Sigmoid colon (tissue), 7 donors: ENCODE measurements around the gene WASF3. TPM values are rescaled to one million over a fixed set of nuclear protein-coding genes. Genes with fewer than 3 reads are reported as not detected.

Experiments used
- DNase-seq: peaks from one replicate; pipeline ENCODE4 v3.0.0-alpha.2; 2019
- H3K27ac ChIP-seq, 4 donors: fragments of 200-600 bp; sonication (generic); one replicate each; pipeline ENCODE4 v1.5.1; 2016 to 2019; ENCODE audit warnings: mild to moderate bottlenecking in 1 of 4
- H3K27me3 ChIP-seq, 3 donors: fragments of 200-600 bp; sonication (generic); one replicate each; pipeline ENCODE4 v1.5.1; 2019; ENCODE audit warnings: mild to moderate bottlenecking in 1 of 3
- H3K36me3 ChIP-seq, 4 donors: fragments of 200-600 bp; sonication (generic); one replicate each; pipeline ENCODE4 v1.5.1; 2016 to 2019
- H3K4me1 ChIP-seq, 4 donors: fragments of 200-600 bp; sonication (generic); one replicate each; pipeline ENCODE4 v1.5.1; 2017 to 2019
- H3K4me3 ChIP-seq, 4 donors: fragments of 200-600 bp; sonication (generic); one replicate each; pipeline ENCODE4 v1.5.1; 2017 to 2019; ENCODE audit warnings: mild to moderate bottlenecking in 2 of 4, moderate library complexity in 1 of 4
- H3K9me3 ChIP-seq, 4 donors: fragments of 200-600 bp in 3 of 4; sonication (generic) in 3 of 4; one replicate each; pipeline versions ENCODE4 v1.5.1 to v1.6.1; 2013 to 2019
- EP300 ChIP-seq, 4 donors: sonication (generic); formaldehyde crosslinking; IDR thresholded peaks; one replicate each; pipeline ENCODE4 v1.6.1; 2017; ENCODE audit warnings: antibody characterized with exemption in 4 of 4
- POLR2A ChIP-seq, 2 donors: fragments of 450-650 bp; IDR thresholded peaks; one replicate each; pipeline ENCODE4 v1.6.1; 2016; ENCODE audit warnings: antibody characterized with exemption in 2 of 2, mild to moderate bottlenecking in 2 of 2, moderate library complexity in 2 of 2
- POLR2AphosphoS5 ChIP-seq, 4 donors: sonication (generic); formaldehyde crosslinking; IDR thresholded peaks; one replicate each; pipeline ENCODE4 v1.6.1; 2017; ENCODE audit warnings: antibody characterized with exemption in 4 of 4
- WGBS, 2 donors: extraction: QIAGEN DNeasy Blood & Tissue Kit; methylation state at CpG; one replicate each; pipeline ENCODE4 v1.1.7; 2013; 5-methylcytosine and 5-hydroxymethylcytosine counted together
- intact Hi-C: fragments of 100-400 bp; cut with DNase I; formaldehyde crosslinking; loops from one replicate; pipeline ENCODE4 v1.15.1; 2023
- polyA plus RNA-seq, 3 donors: library from polyadenylated mRNA; stranded (reverse); fragments of 200-250 nt; gene quantifications; one replicate each; pipeline ENCODE4 v1.2.3, GENCODE V29; 2013
- total RNA-seq, 4 donors: library from RNA; depleted of rRNA; stranded (reverse); fragments of >200 nt; gene quantifications; one replicate each; pipeline ENCODE4 v1.1.0, GENCODE V29; 2016
- TF ChIP-seq, protein P1 (sequence below), 4 experiments: fragments of 450-650 bp in 3 of 4; fragments of 200-600 bp in 1 of 4; IDR thresholded peaks; one replicate each; pipeline ENCODE4 v1.5.1; 2016 to 2019; ENCODE audit warnings: antibody characterized with exemption in 4 of 4, mild to moderate bottlenecking in 3 of 4, moderate library complexity in 2 of 4
- donor health status: healthy with polysubstance abuse.
- donor health status: Bipolar disorder and iron deficiency.
- donor health status: healthy.

WASF3 gene
- total and polyA plus RNA-seq, 7 donors = 0.92 to 17.1 (median 12.4) TPM

- Histone ChIP-seq H3K27me3 (no peaks in the 10 kb centered on the region), H3K4me3 (no peak overlapping the region), H3K9me3 (no peaks in the 10 kb centered on the region), H3K36me3 (no peaks in the 10 kb centered on the region), H3K27ac (no peak overlapping the region), H3K4me1 (no peaks in the 10 kb centered on the region)
- intact Hi-C loops = no loop called here
- 57 to 58% methylated on average over 4 of the region's 4 CpGs for WGBS, 2 donors
- no peak for DNase-seq
- TF ChIP-seq POLR2A (IDR thresholded peaks at IDR 0.05) = no peak
- TF ChIP-seq EP300 (IDR thresholded peaks at IDR 0.05) = no peak
- TF ChIP-seq, protein P1, sequence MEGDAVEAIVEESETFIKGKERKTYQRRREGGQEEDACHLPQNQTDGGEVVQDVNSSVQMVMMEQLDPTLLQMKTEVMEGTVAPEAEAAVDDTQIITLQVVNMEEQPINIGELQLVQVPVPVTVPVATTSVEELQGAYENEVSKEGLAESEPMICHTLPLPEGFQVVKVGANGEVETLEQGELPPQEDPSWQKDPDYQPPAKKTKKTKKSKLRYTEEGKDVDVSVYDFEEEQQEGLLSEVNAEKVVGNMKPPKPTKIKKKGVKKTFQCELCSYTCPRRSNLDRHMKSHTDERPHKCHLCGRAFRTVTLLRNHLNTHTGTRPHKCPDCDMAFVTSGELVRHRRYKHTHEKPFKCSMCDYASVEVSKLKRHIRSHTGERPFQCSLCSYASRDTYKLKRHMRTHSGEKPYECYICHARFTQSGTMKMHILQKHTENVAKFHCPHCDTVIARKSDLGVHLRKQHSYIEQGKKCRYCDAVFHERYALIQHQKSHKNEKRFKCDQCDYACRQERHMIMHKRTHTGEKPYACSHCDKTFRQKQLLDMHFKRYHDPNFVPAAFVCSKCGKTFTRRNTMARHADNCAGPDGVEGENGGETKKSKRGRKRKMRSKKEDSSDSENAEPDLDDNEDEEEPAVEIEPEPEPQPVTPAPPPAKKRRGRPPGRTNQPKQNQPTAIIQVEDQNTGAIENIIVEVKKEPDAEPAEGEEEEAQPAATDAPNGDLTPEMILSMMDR (IDR thresholded peaks at IDR 0.05) = no peak
- TF ChIP-seq POLR2AphosphoS5 (IDR thresholded peaks at IDR 0.05) = no peak
Measured at GRCh38 chr13:26711211-26711610, 153.7 kb downstream of the WASF3 start.

DNA sequence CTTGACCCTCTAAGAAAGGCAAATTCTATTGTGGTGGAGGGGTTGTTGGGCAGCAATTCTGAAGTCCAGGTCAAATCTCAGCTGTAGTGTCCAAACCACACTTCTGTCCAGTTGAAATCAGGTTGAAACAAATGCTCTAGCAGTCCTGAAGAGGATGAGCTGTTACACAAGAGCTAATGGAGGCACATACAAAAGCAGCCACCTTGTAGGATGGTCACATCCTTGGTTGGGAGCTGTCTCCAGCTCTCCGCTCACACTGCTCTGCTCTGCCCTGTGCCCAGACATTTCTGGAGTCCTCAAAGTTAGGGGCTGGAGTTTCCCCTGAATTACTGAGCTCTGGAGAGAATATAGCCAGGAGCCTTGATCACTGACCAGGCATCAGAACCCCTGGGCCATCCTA is 155.9 kb downstream of the WASF3 start:
- intact Hi-C loops = no loop called here
- H3K4me3 ChIP-seq = no peak overlapping the region
- H3K36me3 ChIP-seq = no peaks in the 10 kb centered on the region
- 97 to 100% methylated on average over 1 of the region's 1 CpG for WGBS, 2 donors
- H3K27ac ChIP-seq = no peak overlapping the region
- H3K4me1 ChIP-seq = no peaks in the 10 kb centered on the region
- TF ChIP-seq EP300 (IDR thresholded peaks at IDR 0.05) (no peak), POLR2A (IDR thresholded peaks at IDR 0.05) (no peak), POLR2AphosphoS5 (IDR thresholded peaks at IDR 0.05) (no peak)
- TF ChIP-seq, protein P1 (IDR thresholded peaks at IDR 0.05) = no peak
- H3K27me3 ChIP-seq = no peaks in the 10 kb centered on the region
- H3K9me3 ChIP-seq = no peaks in the 10 kb centered on the region
- no peak for DNase-seq

DNA sequence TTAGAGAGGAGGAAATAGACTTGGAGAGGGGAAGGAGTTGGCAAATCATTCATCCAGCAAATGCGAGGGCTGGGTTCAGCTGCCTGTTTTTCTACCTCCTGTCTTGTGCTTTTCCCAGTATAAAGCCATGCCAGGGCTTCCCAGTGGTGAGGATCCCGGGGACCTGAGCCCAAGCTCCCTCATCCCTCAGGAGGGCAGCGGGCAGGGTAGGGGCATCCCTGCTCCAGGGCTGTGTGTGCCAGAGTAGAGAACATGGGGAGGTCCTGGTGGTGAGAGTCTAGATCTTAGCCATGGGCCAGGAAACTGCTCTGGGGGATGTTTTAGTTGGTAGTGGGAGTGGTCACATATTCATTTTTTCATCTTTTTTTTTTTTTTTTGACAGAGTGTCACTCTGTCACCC is 159.5 kb downstream of the WASF3 start:
- Histone ChIP-seq H3K4me3 (no peak overlapping the region), H3K27me3 (no peaks in the 10 kb centered on the region), H3K36me3 (no peaks in the 10 kb centered on the region), H3K9me3 (no peaks in the 10 kb centered on the region), H3K27ac (no peak overlapping the region), H3K4me1 (no peaks in the 10 kb centered on the region)
- 78 to 88% methylated on average over 3 of the region's 3 CpGs for WGBS, 2 donors
- DNase-seq = no peak
- TF ChIP-seq, protein P1 (IDR thresholded peaks at IDR 0.05) = no peak
- TF ChIP-seq POLR2A (IDR thresholded peaks at IDR 0.05) = no peak
- no peak for TF ChIP-seq EP300 (IDR thresholded peaks at IDR 0.05)
- TF ChIP-seq POLR2AphosphoS5 (IDR thresholded peaks at IDR 0.05) = no peak
- intact Hi-C loops = no loop called here

- TF ChIP-seq EP300 (IDR thresholded peaks at IDR 0.05) = no peak
- TF ChIP-seq, protein P1 (IDR thresholded peaks at IDR 0.05) = no peak
- no peak for TF ChIP-seq POLR2AphosphoS5 (IDR thresholded peaks at IDR 0.05)
- TF ChIP-seq POLR2A (IDR thresholded peaks at IDR 0.05) = no peak
- Histone ChIP-seq H3K27me3 (no peaks in the 10 kb centered on the region), H3K4me1 (no peaks in the 10 kb centered on the region), H3K9me3 (no peaks in the 10 kb centered on the region), H3K36me3 (no peaks in the 10 kb centered on the region), H3K4me3 (no peak overlapping the region), H3K27ac (no peak overlapping the region)
- intact Hi-C loops = no loop called here
- 63 to 75% methylated on average over 8 of the region's 8 CpGs for WGBS, 2 donors
- no peak for DNase-seq
Measured at GRCh38 chr13:26718146-26718545, 160.7 kb downstream of the WASF3 start.

- WGBS, 2 donors = 73 to 87% methylated on average over 5 of the region's 5 CpGs
- Histone ChIP-seq H3K36me3 (no peaks in the 10 kb centered on the region), H3K27ac (no peak overlapping the region), H3K4me3 (no peak overlapping the region), H3K27me3 (no peaks in the 10 kb centered on the region), H3K9me3 (no peaks in the 10 kb centered on the region), H3K4me1 (no peaks in the 10 kb centered on the region)
- TF ChIP-seq EP300 (IDR thresholded peaks at IDR 0.05) = no peak
- intact Hi-C loops = no loop called here
- DNase-seq = no peak
Measured at GRCh38 chr13:26718872-26719271, 161.4 kb downstream of the WASF3 start.
